ENCODE data around the gene SAAL1. TPM values are rescaled to one million over a fixed set of nuclear protein-coding genes. Genes with fewer than 3 reads are reported as not detected.
A peak's percentile ranks its signal among the peaks of the same experiment; 100 is the strongest.

SAAL1 gene
- total RNA-seq, 2 donors from 2014 or later = 14.8 to 45.8 TPM

DNA sequence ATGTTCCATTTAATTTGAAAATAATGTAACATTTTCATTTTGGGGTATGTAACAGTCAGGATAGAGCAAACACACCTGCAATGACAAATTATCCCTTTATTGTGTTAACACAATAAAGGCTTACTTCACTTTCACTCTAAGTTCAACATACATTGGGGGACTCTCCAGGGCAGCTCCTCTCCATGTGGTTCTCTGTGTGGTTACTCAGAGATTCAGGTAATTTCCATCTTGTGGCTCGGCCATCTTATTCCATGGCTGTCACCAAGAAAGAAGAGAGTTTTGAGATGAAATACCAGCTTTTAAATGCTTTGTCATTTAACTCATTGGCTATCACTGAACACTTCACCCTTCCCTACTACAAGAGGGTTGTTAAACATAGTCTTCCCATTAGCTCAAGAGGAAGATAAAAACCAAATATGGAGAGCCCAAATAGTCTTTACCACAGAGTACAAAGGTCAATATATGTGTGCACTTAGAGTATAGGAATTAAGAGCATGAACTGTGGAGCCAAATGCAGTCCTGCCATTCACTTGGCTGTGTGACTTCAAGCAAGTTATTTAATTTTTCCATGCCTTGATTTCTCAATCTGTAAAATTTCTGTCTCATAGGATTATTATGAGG lies 49.2 kb downstream of the SAAL1 start:
- Histone ChIP-seq H3K4me1 (no peaks in the 10 kb centered on the region), H3K36me3 (replicated peaks in 1 of 2; ENCODE audit: insufficient read depth in 1 of 2, low read depth in 2 of 2) (no peaks in the 10 kb centered on the region), H3K4me3 (no peak overlapping the region), H3K27me3 (no peaks in the 10 kb centered on the region), H3K9me3 (no peaks in the 10 kb centered on the region), H3K27ac (no peak overlapping the region)
- ATAC-seq (no peak), DNase-seq (no peak)
- no peak for TF ChIP-seq POLR2A (IDR thresholded peaks at IDR 0.05)
- TF ChIP-seq, protein P1, sequence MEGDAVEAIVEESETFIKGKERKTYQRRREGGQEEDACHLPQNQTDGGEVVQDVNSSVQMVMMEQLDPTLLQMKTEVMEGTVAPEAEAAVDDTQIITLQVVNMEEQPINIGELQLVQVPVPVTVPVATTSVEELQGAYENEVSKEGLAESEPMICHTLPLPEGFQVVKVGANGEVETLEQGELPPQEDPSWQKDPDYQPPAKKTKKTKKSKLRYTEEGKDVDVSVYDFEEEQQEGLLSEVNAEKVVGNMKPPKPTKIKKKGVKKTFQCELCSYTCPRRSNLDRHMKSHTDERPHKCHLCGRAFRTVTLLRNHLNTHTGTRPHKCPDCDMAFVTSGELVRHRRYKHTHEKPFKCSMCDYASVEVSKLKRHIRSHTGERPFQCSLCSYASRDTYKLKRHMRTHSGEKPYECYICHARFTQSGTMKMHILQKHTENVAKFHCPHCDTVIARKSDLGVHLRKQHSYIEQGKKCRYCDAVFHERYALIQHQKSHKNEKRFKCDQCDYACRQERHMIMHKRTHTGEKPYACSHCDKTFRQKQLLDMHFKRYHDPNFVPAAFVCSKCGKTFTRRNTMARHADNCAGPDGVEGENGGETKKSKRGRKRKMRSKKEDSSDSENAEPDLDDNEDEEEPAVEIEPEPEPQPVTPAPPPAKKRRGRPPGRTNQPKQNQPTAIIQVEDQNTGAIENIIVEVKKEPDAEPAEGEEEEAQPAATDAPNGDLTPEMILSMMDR (IDR thresholded peaks at IDR 0.05) = no peak
- intact Hi-C loops (cut with DNase I) = no loop called here
- 74 to 77% methylated on average over 1 of the region's 1 CpG for WGBS, 2 donors

DNA sequence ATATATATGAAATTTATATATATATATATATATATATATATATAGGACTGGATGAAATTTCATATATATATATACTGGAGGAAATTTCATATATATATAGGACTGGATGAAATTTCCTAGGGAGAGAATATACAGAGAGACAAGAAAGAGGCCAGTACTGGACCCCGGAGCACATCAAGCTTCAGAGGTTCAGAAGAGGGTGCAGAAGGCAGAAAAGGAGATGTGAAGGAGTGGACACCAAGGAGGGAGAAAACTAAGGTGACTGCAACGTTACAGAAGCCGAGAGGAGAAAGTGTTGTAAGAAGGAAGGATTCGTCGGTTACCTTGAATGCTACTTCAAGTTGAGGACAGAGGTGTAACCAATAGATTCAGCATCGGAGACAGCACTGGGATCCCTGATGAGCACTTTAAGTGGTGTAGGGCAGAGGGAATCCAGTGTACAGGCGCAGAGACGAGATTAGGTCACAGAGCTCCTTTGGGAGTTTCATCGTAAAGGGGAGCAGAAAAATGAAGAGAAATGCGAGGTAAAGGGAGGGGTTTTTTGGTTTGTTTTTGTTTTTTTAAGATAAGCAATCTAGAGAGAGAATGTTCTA lies 51.3 kb downstream of the SAAL1 start:
- TF ChIP-seq, protein P1 (IDR thresholded peaks at IDR 0.05) = no peak
- TF ChIP-seq POLR2A (IDR thresholded peaks at IDR 0.05) = no peak
- Histone ChIP-seq H3K27me3 (no peaks in the 10 kb centered on the region), H3K4me3 (no peak overlapping the region), H3K4me1 (no peaks in the 10 kb centered on the region), H3K9me3 (no peaks in the 10 kb centered on the region), H3K36me3 (replicated peaks in 1 of 2; ENCODE audit: insufficient read depth in 1 of 2, low read depth in 2 of 2) (no peaks in the 10 kb centered on the region), H3K27ac (no peak overlapping the region)
- intact Hi-C loops (cut with DNase I) = no loop called here
- ATAC-seq (no peak), DNase-seq (no peak)
- WGBS, 2 donors = 88 to 89% methylated on average over 10 of the region's 10 CpGs

DNA sequence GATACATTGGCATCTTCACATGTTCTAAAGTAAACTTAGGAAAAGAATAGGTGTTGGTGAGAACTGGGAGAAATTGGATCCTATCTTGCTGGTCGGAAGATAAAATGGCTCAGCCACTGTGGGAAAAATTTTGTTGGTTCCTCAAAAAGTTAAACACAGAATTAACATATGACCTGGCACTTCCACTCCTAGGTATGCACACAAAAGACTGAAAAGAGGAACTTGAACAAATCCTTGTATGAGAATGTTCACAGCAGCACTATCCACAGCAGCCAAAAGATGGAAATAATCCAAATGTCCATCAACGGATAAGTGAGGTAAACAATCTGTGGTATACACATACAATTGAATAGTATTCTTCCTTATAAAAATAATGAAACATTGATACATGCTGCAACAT lies 55.0 kb downstream of the SAAL1 start:
- no peaks in the 10 kb centered on the region for H3K36me3 ChIP-seq (replicated peaks in 1 of 2; ENCODE audit: insufficient read depth in 1 of 2, low read depth in 2 of 2)
- no peaks in the 10 kb centered on the region for H3K9me3 ChIP-seq
- intact Hi-C loops (cut with DNase I) = no loop called here
- H3K4me3 ChIP-seq = no peak overlapping the region
- H3K4me1 ChIP-seq = peaks cover 7% of the 10 kb centered on the region
- ATAC-seq (no peak), DNase-seq (no peak)
- H3K27ac ChIP-seq = no peak overlapping the region
- TF ChIP-seq, protein P1 (IDR thresholded peaks at IDR 0.05) = no peak
- TF ChIP-seq POLR2A (IDR thresholded peaks at IDR 0.05) = no peak
- H3K27me3 ChIP-seq = peaks cover 0 to 8% of the 10 kb centered on the region in 2 donors
- WGBS, 2 donors = 11 to 34% methylated on average over 2 of the region's 2 CpGs

DNA sequence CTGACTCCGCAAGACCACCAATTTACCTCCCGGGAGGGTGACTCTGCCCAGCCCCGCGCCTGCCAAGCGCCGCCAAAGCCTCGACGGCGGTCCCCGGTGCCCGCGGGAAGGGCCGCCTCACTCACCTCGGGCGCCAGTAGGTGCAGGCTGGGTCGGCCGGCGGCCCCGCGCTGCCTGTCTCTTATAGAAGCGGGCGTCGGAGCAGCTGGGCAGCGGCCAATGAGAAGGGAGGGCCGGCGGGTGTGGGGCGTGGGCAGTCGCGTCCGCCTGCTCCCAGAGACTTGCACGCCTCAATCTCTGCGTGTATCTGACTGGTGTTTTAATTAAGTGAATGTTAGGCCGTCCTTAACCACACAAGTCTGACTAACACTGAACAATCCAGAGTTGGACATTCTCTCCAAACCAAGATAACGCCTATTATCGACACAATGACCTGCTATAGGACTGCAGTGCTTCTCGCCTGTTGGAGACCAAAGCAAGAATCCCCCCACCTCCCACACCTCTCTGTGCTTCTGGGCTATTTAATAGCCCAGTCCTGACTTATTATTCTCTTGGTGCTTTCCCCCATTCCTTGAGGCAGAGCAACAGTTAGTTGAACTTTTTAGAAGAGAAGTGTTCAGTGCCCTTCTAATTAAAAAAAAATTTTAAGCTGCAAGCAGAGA lies 59.6 kb downstream of the SAAL1 start, which contains the start of gene TPH1:
Gene TPH1 (minus strand): TSS at position 154 of the 662 bp plus-strand sequence. CDS start 5,507 bp downstream, outside the sequence.
- intact Hi-C loops (cut with DNase I) = no loop called here
- Histone ChIP-seq H3K36me3 (replicated peaks in 1 of 2; ENCODE audit: insufficient read depth in 1 of 2, low read depth in 2 of 2) (no peaks in the 10 kb centered on the region), H3K27me3 (peaks cover 0 to 13% of the 10 kb centered on the region in 2 donors), H3K4me3 (no peak within 1 kb of the TSS), H3K9me3 (no peaks in the 10 kb centered on the region), H3K27ac (no peak within 1 kb of the TSS), H3K4me1 (peaks cover 7% of the 10 kb centered on the region)
- no peak for TF ChIP-seq POLR2A (IDR thresholded peaks at IDR 0.05)
- TF ChIP-seq, protein P1 (IDR thresholded peaks at IDR 0.05) = no peak
- peak; percentile 44 to 77 (median 61) for DNase-seq
- WGBS, 2 donors = 3 to 11% methylated on average over 21 to 36 of the region's 36 CpGs
- ATAC-seq = peak; percentile 74

Measured in body of pancreas (tissue), 4 donors.